ENCODE data around the gene CPSF4L.

Gene CPSF4L

DNA sequence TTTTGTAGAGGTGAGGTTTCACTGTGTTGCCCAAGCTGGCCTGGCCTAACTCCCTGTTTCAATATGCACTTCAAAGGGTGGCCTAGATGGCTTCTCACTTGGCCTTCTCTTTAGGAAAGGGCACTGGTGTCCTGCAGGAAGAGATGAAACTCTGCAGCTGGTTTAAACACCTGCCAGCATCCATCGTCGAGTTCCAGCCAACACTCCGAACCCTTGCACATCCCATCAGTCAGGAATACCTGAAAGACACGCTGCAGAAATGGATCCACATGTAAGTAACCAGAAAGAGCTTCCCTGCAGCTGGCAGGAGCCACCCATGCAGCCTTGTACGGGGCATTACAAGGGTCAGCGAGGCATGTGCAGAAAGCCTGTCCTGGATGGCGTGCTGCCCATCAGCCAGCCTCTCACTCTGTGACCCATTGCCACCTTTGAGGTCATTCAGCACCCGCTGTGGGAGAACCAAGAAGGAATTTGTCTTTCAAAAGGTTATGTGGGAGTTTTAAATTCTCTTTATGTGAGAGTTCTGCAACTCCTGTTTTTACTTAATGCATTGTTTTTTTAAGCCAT lies 61.8 kb downstream of the CPSF4L start:
- DNase-seq: no peak

- DNase-seq: no peak
Observed at GRCh38 chr17:73198930-73199260, 62.8 kb downstream of the CPSF4L start.

All from fibroblast of skin of scalp (primary cell).